Activated T-cell treated with anti-CD3 and anti-CD28 coated beads, Interleukin-2, amount 50 U/mL, for 1 hour (primary cell): ENCODE results near the gene LLGL2.
"Not testable (repeated sequence)": the region's sequence is repeated elsewhere in the genome, so short reads cannot be mapped to it uniquely, and the experiment has no call there.

Experiments used
- DNase-seq: peaks from one replicate; pipeline ENCODE4 v3.0.0-alpha.2; 2020

The LLGL2 gene

DNA sequence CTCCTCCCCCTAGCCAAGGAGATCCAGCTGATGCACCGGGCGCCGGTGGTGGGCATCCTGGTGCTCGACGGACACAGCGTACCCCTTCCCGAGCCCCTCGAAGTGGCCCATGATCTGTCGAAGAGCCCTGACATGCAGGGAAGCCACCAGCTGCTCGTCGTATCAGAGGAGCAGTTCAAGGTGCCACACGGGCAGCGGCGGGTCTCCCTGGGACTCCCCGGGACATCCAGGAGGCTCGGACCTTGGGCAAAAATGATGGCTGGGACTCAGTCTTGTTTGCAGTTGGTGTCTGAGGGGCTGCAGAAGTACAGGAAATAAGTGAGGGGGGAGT is 46.4 kb downstream of the LLGL2 start:
- no peak for DNase-seq

DNA sequence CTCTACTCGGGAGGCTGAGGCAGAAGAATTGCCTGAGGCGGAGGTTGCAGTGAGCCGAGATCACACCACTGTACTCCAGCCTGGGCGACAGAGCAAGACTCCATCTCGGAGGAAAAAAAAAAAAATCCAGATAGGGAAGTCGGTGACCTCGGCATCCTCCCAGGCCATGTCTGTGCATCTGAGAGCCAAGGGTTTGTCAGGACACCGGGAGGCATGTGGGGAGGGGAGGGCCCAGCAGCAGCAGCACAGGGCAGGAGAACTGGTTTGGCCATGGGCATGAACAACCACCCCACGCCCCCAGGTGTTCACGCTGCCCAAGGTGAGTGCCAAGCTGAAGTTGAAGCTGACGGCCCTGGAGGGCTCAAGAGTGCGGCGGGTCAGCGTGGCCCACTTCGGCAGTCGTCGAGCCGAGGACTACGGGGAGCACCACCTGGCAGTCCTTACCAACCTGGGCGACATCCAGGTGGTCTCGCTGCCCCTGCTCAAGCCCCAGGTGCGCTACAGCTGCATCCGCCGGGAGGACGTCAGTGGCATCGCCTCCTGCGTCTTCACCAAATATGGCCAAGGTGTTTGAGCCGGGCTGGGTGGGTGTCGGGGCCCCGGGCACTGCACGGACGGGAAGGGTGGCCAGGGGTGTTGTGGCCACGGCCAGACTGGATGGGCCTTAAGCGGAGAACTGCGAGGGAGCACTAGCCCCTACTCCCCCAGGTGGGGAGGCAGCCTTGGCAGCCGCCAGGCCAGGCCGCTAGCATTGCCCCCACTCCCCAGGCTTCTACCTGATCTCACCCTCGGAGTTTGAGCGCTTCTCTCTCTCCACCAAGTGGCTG is 47.4 kb downstream of the LLGL2 start:
- no peak for DNase-seq

DNA sequence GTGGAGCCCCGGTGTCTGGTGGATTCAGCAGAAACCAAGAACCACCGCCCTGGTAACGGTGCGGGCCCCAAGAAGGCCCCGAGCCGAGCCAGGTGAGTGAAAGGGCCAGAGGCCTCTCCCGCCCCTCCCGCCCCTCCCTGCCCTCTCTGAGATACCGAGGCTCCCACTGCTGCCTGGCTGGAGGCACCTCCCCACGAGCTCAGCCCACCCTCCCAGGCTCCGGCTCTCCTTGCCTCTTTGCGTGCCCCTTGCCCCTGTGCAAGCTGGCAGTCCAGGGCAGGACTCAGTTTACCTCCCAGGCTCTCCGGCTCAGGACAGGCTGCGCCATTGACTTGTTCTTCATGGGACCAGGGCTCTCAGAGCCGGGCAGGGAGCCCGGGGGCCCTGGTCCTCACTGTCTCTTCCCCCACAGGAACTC is 48.1 kb downstream of the LLGL2 start:
- no peak for DNase-seq

DNA sequence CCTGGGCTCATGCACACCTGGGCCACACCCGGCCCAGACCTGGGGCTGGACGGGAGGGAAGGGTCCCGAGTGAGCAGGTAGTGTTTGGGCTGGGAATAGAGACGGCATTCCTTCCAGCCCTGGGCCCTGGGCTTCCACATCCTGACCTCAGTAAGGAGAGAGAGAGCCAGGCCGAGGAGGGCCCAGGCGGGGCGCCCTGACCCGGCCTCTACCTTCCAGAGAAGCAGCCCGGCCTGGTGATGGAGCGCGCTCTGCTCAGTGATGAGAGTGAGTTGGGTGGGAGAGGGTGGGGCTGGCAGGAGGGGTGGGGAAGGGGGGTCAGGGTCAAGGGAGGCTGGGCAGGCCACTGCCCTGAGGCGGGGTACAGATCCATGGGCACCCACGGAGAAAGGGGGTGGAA is 48.5 kb downstream of the LLGL2 start:
- DNase-seq: no peak

DNA sequence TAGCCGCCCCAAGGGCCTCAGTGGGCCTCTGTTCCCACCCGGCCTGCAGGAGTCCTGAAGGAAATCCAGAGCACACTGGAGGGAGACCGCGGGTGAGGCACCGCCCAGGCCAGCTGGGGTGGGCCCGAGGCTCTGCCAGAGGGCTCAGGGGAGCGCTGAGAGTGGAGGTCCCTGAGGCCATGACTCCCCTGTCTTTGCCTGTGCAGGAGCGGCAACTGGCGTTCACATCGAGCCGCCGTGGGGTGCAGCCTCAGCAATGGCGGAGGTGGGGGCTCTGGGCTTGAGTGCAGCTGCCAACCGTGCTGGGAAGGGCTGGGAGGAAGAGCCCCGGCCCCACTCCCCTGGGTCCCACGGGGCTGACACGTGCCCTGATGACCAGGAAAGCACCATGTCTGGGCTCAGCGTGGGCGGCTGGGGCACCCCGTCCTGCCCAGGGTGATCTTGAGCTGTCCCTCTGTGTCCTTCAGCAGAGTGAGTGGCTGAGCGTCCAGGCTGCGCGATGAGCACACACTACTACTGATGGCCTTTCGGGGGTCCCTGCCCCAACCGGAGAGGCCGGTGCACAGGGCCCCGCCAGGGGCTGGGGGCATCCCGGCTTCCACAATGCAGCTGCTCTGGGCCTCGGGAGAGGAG is 49.0 kb downstream of the LLGL2 start:
- DNase-seq: no peak

DNA sequence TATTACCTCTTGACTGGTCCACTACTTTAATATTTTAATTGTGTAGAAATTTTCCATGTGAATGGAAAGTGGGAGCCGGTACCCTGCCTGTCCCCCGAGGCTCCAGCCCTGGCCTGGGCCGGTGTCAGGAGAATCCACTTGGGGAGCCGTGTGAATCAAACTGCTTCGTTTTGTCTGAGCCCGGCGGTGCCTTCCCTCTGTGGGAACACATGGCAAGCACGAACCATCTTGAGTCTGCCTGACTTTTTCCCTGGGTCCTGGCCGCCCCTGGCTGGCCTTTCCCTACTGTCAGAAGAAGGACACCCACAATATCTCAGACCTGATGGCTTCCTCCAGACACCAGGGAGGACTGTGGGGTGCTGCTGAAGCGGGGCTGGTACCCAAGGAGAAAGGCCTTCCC is 49.7 kb downstream of the LLGL2 start:
- no peak for DNase-seq

DNA sequence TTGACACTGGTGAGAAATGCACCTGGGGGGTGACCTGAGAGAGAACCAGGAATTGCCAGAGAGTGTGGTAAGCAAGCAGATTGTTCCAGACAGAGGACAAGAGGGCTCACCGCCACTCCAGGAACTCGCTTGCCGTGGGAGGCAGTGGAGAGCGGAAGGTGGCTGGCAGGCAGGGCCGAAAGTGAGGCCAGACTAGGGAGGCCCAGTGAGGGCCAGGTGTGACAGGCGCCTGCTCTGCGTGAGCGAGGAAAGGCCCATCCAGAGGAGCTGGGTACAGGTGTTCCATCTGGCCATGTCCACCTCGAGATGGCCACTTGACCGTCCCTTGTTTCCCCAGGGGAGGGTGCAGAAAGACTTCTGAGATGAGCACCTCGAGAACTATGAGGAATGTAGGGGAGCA is 50.2 kb downstream of the LLGL2 start:
- no peak for DNase-seq

DNA sequence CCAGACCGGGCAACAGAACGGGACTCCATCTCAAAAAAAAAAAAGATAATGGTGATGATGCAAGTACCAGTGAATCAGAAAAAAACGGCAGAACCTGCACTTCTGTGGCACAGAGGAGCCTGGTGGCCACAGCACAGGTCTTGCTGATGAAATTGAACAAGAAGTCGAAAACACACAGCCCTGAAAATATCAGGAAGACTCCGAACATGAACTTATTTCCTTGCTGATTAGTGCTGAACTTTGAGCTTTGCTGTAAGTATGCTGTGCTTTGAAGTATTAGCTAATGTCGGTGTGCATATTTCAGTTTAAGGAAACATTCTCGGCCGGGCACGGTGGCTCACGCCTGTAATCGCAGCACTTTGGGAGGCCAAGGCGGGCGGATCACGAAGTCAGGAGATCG is 51.2 kb downstream of the LLGL2 start:
- DNase-seq: no peak

DNA sequence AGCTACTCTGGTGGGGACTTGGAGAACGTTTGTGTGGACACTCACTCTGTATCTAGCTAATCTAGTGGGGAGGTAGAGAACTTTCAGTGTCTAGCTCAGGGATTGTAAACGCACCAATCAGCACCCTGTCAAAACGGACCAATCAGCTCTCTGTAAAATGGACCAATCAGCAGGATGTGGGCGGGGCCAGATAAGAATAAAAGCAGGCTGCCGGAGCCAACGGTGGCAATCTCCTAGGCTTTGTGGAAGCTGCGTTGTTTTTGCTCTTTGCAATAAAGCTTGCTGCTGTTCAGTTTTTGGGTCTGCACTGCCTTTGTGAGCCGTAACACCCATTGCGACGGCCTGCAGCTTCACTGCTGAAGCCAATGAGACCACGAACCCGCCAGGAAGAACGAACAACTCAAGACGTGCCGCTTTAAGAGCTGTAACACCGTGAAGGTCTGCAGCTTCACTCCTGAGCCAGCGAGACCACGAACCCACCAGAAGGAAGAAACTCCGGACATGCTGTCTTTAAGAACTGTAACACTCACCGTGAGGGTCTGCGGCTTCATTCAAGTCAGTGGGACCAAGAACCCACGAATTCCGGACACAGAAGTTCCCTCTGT is 55.7 kb downstream of the LLGL2 start:
- DNase-seq: peak; percentile 60

DNA sequence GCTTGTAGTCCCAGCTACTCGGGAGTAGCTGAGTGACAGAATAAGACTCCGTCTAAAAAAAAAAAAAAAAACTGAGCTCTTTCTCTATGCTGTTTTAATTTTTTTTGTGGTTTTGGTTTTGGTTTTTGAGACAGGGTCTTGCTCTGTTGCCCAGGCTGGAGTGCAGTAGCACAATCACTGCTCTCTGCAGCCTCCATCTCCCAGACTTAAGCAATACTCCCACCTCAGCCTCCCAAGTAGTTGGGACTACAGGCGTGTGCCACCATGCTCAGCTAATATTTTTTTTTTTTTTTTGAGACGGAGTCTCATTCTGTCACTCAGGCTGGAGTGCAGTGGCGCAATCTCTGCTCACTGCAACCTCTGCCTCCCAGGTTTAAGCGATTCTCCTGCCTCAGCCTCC is 57.7 kb downstream of the LLGL2 start:
- DNase-seq: not testable (repeated sequence)

DNA sequence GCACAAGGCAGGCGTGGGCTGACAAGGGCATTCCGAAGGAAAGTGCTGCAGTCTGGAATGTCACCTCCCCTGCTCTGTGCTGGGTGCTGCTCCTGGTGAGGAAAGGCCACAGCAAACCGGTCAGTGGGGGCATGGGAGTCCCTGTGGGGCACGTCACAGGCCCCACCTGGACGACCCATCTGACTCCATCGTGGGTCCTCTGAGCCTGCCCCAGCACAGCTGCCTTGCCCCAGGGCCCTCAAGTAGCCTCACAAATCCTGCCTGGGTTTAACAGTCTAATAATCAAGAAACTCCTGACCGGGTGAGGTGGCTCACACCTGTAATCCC is 59.3 kb downstream of the LLGL2 start:
- no peak for DNase-seq

DNA sequence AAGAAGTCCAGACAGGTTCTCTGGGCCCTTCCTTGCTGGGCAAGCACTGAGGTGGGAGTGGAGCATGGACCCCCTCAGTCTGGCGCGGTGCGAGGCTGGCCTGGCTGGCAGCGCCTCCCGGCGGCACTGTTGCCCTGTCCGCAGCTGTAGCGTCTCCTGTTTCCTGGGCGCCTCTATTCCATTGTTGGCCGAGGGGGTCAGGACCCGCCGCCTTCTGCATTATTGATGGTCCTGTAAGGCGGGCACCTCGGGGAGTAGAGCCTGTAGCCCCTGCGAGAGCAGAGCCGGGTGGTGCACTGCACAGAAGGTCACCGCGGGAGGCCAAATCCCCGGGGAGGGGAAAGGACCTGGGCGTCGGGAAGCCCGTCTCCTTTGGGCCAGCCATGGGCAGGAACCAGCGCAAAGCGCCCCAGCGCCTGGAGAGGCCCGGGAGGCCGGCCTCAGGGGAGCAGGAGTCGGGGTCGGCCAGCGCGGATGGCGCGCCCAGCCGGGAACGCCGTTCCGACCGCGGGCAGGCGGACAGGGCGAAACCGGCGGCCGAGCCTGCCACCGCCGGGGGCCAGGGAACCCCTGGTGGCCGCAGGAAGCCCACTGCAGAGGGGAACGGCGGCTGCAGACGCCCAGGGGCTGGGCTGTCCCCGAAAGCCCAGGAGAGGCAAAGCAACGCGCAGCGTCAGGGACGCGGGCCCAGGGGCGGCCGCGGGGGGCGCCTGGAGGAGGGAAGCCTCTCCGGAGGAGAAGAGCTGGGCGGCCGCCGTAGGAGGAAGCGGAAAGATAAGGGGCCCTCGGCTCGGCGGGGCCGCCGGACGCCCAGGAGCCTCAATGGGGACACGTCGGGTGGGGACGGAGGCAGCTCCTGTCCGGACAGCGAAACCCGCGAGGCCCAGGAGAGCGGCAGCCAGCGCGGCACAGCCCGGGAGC is 62.4 kb downstream of the LLGL2 start, which contains the start of gene MYO15B:
TSS of gene MYO15B (plus strand) at position 126 of the 921 bp plus-strand sequence. CDS start at position 384, 258 bp downstream.
- DNase-seq: peak; percentile 73

DNA sequence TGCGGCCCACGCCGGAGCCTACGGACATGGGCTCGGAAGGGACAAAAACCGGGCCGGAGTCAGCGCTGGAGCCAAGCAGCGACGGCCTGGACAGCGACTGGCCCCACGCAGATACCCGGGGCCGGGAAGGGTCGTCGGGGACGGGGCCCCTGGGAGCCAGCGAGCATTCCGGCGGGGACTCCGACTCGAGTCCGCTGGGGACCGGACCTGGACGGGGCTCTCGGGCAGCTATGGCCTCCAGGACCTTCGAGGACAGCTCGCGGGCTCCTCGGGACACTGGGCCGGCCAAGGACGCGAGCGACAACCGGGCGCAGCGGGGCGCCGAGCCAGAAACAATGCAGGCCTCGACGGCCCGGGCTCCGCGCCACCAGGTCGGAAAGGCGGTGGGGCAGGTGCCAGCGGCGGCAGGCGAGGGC is 63.1 kb downstream of the LLGL2 start:
- DNase-seq: no peak

DNA sequence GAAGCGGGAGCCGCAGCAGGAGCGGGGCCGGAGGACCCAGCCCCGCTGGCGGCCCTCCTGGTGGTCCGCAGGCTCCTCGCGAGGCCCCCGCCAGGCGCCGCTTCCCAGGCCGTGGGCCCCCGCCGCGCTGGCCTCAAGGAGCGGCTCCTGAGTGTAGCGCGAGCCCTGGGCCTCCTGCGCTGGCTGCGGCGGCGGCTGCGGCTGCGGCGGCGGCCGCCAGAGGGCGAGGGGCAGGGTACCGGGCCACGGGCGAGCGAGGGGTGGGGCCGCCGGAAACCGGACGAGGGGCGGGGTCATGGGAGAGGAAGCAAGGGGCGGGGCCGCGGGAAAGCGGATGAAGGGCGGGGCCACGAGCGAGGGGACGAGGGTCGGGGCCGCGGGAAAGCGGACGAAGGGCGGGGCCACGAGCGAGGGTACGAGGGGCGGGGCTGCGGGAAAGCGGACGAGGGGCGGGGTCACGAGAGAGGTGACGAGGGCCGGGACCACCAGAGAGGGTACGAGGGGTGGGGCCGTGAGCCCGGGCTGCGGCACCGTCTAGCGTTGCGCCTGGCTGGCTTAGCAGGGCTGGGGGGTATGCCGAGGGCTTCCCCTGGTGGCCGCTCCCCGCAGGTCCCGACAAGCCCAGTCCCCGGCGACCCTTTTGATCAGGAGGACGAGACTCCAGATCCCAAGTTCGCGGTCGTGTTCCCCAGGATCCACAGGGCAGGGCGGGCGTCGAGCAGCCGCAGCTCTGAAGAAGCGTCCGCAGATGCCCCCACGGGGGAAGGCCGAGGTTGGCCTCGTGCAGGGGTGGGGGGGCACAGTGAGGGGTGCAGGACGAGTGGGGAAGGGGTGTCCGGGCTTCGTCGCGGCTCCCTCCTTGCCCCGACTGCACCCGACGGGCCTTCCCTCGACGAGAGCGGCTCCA is 63.8 kb downstream of the LLGL2 start:
- peak; percentile 92 for DNase-seq

DNA sequence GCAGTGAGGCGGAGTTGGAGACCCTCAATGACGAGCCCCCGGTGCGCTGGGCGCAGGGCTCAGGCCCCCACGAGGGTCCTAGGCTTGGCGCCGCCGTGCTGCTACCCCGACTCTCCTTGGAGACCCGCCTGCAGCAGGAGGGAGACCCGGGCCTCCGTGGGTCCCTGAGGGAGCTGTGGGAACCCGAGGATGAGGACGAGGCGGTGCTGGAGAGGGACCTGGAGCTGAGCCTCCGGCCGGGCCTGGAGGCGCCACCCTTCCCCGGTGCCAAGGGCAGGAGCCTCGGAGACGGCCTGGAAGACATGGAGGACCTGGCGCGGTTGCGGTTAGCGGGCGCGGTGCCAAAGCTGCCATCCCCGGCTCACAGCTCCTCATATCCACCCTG is 64.4 kb downstream of the LLGL2 start:
- DNase-seq: no peak

DNA sequence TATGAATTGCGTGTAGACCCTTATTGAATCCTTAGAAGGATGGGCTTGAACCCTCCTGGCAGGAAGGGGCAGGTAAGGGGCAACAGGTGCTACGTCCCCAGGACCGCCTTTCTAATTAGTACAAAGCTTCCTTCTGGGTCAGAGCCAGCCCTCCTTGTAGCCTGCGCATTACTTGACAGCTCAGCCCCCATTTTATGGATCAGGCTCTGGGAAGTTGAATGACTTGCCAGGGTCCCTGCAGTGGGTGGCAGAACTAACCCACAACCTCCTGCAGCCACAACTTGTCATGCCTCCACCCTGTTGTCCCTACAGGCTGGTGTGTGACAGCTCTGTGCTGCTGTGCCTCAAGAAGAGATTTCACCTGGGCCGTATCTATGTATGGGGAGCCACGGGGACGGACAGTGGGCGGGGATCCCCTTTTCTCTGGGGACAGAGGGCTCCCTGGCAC is 64.8 kb downstream of the LLGL2 start:
- no peak for DNase-seq

DNA sequence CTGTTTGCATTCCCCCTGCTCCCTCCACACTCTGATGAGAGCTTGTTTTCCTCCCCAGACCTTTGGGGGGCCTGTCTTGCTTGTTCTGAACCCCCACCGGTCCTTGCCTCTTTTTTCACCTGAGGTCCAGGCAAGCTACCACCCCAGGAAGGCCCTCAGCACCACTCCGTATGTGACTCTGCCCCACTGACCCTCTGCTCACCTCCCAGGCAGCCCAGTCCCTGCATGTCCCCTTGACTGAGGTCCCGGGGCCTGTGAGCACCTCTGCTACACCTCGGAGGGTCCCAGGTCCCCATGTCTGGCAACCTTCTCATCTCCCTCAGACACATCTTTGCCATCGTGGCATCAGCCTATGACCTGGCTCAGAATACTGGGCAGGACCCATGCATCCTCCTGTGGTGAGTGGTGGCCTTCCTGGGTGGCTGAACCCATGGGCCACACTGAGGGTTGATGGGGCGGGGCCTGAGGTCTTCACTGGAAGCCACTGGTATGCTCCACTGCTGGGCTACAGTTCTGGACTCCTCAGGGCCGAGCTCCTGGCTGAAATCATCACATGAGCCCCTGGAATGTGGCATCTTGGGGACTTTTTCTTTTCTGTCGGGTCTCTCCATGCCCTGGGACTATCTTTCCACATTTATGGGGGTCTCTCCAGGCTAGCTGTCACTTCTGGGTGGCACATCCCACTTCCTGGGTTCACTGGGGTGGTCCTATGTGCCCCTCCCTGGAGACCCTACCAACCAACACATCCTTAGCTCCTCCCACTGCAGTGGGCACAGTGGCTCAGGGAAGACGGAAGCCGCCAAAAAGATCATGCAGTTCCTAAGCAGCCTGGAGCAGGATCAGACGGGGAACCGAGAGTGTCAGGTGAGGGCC is 65.6 kb downstream of the LLGL2 start:
- DNase-seq: no peak

DNA sequence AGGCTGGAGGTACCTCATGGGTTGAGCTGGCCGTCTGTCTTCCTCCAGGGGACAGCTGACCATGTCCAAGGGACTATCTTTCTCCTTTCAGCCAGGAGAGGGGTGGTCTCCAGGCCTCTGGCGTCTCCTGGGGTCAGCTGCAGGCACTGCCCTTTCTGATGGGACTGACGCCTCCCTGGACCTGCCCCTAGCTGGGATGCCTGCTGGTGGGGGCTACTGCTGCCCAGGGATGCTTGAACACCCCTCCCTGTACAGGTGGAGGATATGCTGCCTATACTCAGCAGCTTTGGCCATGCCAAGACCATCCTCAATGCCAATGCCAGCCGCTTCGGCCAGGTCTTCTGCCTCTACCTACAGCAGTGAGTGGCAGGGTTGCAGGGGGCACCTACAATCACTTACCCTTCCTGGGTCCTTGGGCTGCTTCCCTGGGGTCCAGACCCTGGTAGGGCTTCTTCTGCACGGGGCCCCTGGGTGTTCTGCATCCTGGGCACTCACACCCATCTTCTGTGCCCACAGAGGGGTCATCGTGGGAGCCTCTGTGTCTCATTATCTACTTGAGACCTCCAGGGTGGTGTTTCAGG is 66.3 kb downstream of the LLGL2 start:
- DNase-seq: no peak

DNA sequence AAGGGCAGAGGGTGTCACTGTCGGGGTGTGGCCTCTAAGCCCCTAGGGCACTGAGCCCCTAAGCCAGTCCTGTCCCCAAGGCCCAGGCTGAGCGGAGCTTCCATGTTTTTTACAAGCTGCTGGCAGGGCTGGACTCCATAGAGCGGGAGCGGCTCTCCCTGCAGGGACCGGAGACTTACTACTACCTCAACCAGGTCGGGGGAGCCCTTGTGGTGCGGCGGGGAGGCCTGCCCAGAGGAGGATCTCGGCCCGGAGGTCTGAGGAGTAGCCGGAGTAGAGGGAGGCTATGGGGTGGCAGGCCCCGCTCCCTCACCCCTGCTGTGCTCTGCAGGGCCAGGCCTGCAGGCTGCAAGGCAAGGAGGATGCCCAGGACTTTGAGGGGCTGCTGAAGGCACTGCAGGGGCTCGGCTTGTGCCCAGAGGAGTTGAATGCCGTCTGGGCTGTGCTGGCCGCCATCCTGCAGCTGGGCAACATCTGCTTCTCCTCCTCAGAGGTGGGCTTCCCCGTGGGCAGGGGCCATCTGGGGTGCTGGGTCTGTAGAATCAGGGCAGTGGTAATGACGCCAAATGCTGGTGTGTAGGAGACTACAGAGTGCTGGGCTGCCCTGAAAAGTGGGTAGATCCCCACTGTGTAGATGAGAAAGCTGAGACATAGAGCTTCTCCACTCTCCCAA is 67.0 kb downstream of the LLGL2 start:
- DNase-seq: no peak

DNA sequence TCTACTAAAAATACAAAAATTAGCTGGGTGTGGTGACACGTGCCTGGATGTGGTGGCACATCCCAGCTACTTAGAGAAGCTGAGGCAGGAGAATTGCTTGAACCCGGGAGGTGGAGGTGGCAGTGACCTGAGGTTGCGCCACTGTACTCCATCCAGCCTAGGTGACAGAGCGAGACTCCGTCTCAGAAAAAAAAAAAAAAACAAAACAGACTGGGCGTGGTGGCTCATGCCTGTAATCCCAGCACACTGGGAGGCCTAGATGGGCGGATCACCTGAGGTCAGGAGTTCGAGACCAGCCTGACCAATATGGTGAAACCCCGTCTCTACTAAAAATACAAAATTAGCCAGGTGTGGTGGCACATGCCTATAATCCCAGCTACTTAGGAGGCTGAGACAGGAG is 67.9 kb downstream of the LLGL2 start:
- not testable (repeated sequence) for DNase-seq
